ENCODE data around the gene GNAO1. TPM values are rescaled to one million over a fixed set of nuclear protein-coding genes. Genes with fewer than 3 reads are reported as not detected.

GNAO1 gene
- total and polyA plus RNA-seq, 9 donors: 0.72 to 5.6 (median 2.7) TPM

GRCh38 chr16:56401482-56401881 lies 210.2 kb downstream of the GNAO1 start:
- Histone ChIP-seq H3K27ac (no peak overlapping the region), H3K4me3 (no peak overlapping the region), H3K27me3 (no peaks in the 10 kb centered on the region), H3K4me1 (ENCODE audit: insufficient read depth) (no peaks in the 10 kb centered on the region), H3K36me3 (no peaks in the 10 kb centered on the region), H3K9me3 (no peaks in the 10 kb centered on the region)
- TF ChIP-seq EP300 (IDR thresholded peaks at IDR 0.05): no peak
- no peak for TF ChIP-seq POLR2A (IDR thresholded peaks at IDR 0.05)
- TF ChIP-seq CTCF (IDR thresholded peaks at IDR 0.05): no peak
- 83 to 90% (median 89%) methylated on average over 5 of the region's 5 CpGs for WGBS, 3 donors
- intact Hi-C loops (cut with DNase I): loop anchor here in 1 of 4 donors (2.0 kb wide), 1 partner anchor 59 kb away; no protein-coding TSS in a partner anchor
- no peak for DNase-seq

GRCh38 chr16:56405977-56406672 lies 214.8 kb downstream of the GNAO1 start:
- no peaks in the 10 kb centered on the region for H3K27me3 ChIP-seq
- H3K36me3 ChIP-seq: no peaks in the 10 kb centered on the region
- no peaks in the 10 kb centered on the region for H3K4me1 ChIP-seq (ENCODE audit: insufficient read depth)
- no peaks in the 10 kb centered on the region for H3K9me3 ChIP-seq
- intact Hi-C loops (cut with DNase I): no loop called here
- no peak for DNase-seq
- no peak overlapping the region for H3K27ac ChIP-seq
- no peak for TF ChIP-seq POLR2A (IDR thresholded peaks at IDR 0.05)
- no peak for TF ChIP-seq CTCF (IDR thresholded peaks at IDR 0.05)
- no peak for TF ChIP-seq EP300 (IDR thresholded peaks at IDR 0.05)
- no peak overlapping the region for H3K4me3 ChIP-seq
- WGBS, 3 donors: 74 to 90% (median 87%) methylated on average over 4 of the region's 4 CpGs

Small RNAs within 50 kb of the gene (microRNA-seq; reads per million reads assigned to microRNA genes)
- gene MIR3935: 0 reads per million in 3 donors

Small RNAs within 50 kb of the gene (small RNA-seq; reads per million reads assigned to genes)
- not detected for gene MIR3935

Other genes with a start within 250 kb of the GNAO1 start
- 100 to 1,000 TPM; 103 to 130 (median 116) TPM for gene AMFR, start 234.1 kb downstream of the GNAO1 start, total RNA-seq
- 10 to 100 TPM; 94.1 to 97.8 TPM for gene AMFR, start 234.1 kb downstream of the GNAO1 start, polyA plus RNA-seq